Fibroblast of pulmonary artery (primary cell): Measurements from ENCODE around the gene PLEKHG3.

Experiments
- DNase-seq: peaks from one replicate; pipeline ENCODE4 v3.0.0-alpha.2; 2010; ENCODE audit warnings: low read depth
- H3K4me3 ChIP-seq: replicated peaks from 2 replicates; pipeline ENCODE4 v1.5.1; 2011; ENCODE audit warnings: low read depth, mild to moderate bottlenecking, control low read depth, low read length, moderate library complexity
- TF ChIP-seq, protein P1 (sequence below): IDR thresholded peaks from 2 replicates; pipeline ENCODE4 v1.5.1; 2011; ENCODE audit warnings: mild to moderate bottlenecking, control low read depth, low read length, inconsistent platforms; ENCODE audit errors: missing control alignments

The PLEKHG3 gene

DNA sequence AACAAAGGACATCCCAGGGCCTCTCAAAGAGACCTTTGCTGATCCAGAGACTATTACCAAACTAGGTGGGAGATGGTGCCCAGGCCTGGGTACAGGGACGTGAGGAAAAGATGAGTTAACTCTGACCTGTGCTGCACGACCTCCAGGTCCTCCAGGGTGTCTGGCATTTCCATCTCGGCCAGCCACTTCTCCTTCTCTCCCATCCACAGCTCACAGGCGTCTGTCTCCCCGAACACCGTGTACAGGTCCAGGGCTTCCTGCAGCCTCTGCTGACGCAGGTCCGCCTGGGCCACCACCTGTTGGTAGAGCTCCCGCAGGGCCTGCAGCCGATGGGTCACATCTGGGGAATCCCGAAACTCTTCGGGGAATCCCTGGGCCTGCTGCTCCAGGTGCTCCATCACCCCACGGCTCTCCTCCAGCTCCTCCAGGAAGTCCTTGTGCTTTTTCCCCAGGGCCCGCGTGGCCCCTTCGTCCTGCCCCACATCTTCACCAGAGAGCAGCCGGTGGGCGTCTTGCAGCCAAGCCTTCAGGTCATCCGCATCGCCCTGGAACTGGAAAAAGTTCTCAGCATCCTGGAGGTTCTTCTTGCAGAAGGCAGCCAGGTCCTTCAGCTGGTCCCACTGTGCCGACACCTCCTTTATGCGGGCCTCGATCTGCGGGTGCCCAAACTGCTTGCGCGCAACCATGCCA is 88.8 kb downstream of the PLEKHG3 start:
- no peak for DNase-seq
- TF ChIP-seq, protein P1, sequence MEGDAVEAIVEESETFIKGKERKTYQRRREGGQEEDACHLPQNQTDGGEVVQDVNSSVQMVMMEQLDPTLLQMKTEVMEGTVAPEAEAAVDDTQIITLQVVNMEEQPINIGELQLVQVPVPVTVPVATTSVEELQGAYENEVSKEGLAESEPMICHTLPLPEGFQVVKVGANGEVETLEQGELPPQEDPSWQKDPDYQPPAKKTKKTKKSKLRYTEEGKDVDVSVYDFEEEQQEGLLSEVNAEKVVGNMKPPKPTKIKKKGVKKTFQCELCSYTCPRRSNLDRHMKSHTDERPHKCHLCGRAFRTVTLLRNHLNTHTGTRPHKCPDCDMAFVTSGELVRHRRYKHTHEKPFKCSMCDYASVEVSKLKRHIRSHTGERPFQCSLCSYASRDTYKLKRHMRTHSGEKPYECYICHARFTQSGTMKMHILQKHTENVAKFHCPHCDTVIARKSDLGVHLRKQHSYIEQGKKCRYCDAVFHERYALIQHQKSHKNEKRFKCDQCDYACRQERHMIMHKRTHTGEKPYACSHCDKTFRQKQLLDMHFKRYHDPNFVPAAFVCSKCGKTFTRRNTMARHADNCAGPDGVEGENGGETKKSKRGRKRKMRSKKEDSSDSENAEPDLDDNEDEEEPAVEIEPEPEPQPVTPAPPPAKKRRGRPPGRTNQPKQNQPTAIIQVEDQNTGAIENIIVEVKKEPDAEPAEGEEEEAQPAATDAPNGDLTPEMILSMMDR: no peak
- no peak overlapping the region for H3K4me3 ChIP-seq

DNA sequence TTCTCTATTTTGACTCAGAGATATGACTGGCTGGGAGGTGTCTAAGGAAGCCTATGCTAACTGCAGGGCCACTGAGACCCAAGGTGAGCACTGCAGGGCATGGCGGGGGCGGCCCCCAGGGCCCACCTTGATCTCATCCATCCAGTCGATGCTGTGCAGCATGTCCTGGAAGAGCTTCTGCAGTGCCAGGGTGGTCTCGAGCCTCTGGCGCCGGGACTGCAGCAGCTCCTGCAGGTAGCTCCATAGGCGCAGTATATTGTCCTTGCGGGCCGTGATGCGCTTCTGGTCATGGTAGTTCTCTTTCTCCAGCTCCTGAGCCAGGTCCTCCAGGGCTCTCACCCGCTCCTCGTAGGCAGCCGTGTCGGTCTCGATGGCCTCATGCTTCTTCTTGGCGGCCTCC is 91.0 kb downstream of the PLEKHG3 start:
- H3K4me3 ChIP-seq: no peak overlapping the region
- TF ChIP-seq, protein P1: no peak
- no peak for DNase-seq

DNA sequence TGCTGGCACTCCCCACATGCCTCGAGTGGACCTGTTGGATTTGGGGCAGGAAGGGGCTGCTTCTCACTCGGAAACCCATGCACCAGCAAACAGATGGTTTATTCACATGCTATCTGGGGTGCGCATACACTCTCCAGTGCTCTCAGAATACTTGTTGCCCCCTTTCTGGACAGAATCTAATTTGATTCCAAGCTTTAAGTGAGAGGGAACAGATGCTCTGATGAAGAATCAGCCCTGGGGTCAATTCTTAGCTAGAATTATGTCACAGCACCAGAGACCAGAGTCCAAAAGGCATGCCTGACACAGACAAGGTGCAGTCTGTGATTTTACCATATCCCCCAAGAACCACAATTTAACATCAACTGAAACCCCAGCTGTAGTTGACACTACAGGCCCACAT is 91.7 kb downstream of the PLEKHG3 start:
- DNase-seq: no peak
- TF ChIP-seq, protein P1: no peak
- no peak overlapping the region for H3K4me3 ChIP-seq

DNA sequence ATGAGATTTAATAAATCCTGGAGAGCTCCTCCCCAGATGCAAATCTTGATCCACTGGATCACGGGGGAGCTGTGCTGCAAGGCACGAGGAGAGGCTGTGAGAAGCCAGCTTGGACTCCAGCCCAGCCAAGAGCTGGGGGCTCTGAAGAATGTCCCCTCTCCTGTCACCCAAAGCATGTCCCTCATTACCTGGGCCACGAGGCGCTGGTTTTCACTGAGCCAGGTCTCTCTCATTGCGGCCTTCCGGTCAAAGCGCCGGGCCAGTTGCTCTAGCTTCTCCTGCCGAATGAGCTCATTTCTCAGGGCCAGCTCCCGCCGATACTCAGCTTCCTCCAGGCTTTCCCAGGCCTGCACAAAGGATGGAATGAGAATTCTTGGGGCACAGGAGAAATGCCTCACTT is 92.1 kb downstream of the PLEKHG3 start:
- H3K4me3 ChIP-seq: no peak overlapping the region
- TF ChIP-seq, protein P1: no peak
- DNase-seq: no peak

DNA sequence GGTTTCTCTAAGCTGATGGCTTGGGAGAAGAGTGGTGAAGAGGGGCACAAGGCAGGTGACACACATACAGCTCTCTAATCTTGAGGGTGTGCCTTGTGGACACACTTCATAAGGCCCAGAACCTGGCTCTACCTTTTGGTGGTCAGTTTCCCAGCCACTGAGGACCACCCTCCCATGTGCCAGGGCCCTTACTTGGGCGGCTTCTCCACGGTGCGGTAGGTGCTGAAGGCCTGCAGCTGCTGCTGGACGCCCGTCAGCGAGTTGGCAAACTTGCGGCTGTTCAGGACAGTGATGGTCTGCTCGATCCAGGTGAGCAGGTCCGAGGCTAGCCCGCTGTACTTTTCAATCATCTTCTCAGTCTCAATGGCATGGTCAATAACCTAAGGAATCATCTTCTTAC is 95.3 kb downstream of the PLEKHG3 start:
- no peak overlapping the region for H3K4me3 ChIP-seq
- DNase-seq: no peak

More for the DNA sequence above, 95.3 kb downstream of the PLEKHG3 start:
- TF ChIP-seq, protein P1: no peak
